ENCODE measurements around the gene KRT72.

KRT72 gene

DNA sequence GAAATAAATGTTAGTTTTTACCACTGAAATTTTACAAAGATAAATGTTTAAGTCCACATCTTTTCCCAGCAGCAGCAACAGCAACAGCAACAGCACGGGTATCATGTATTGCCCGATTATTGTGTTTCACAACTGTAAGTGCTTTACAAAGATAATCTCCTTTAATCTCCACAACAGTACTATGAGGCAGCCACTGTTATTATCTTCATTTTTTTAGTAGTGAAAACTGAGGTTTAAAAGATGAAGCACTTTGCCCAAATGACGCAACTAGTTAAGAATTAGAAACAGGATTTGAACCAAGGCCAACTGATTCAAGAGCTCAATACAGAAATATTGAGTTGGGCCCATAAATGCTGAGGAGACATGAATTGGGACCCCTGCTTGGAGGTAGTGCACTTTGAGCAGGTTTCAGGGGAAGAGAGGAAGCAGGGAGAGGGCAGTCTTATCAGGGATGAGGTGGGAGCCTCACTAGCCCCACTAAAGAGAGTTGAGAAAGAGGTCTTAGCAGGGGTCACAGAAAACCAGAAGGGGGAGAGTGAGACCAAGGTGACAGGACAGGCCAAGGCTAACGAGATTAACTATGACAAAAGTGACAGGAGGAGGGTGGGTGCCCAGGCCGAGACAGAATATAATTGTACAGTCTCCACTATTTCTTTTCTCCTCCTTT, 35.5 kb upstream of the KRT72 start:
- H3K27ac Mint-ChIP-seq, result no peak overlapping the region
- DNase-seq, result no peak
- no peaks in the 10 kb centered on the region for H3K36me3 Mint-ChIP-seq (ENCODE audit: low read depth)
- no peak overlapping the region for H3K4me3 Mint-ChIP-seq
- no peak for TF ChIP-seq CTCF (IDR thresholded peaks at IDR 0.05)
- peaks cover 12% of the 10 kb centered on the region for H3K27me3 Mint-ChIP-seq (ENCODE audit: low read depth, poor library complexity)
- H3K4me1 Mint-ChIP-seq, result no peaks in the 10 kb centered on the region
- H3K9me3 Mint-ChIP-seq, result no peaks in the 10 kb centered on the region

GRCh38 chr12:52636189-52636588, 34.9 kb upstream of the KRT72 start:
- no peak for DNase-seq
- Mint-ChIP-seq H3K9me3 (no peaks in the 10 kb centered on the region), H3K27ac (no peak overlapping the region), H3K36me3 (ENCODE audit: low read depth) (no peaks in the 10 kb centered on the region), H3K4me1 (no peaks in the 10 kb centered on the region), H3K27me3 (ENCODE audit: low read depth, poor library complexity) (peaks cover 12% of the 10 kb centered on the region), H3K4me3 (no peak overlapping the region)
- no peak for TF ChIP-seq CTCF (IDR thresholded peaks at IDR 0.05)

GRCh38 chr12:52634266-52635056, 33.2 kb upstream of the KRT72 start:
- Mint-ChIP-seq H3K9me3 (no peaks in the 10 kb centered on the region), H3K27ac (no peak overlapping the region), H3K36me3 (ENCODE audit: low read depth) (no peaks in the 10 kb centered on the region), H3K4me3 (no peak overlapping the region), H3K27me3 (ENCODE audit: low read depth, poor library complexity) (peaks cover 12% of the 10 kb centered on the region), H3K4me1 (no peaks in the 10 kb centered on the region)
- DNase-seq, result no peak
- no peak for TF ChIP-seq CTCF (IDR thresholded peaks at IDR 0.05)

- Mint-ChIP-seq H3K27me3 (ENCODE audit: low read depth, poor library complexity) (peaks cover 12% of the 10 kb centered on the region), H3K27ac (peak overlapping the region; percentile 77), H3K9me3 (no peaks in the 10 kb centered on the region), H3K4me1 (no peaks in the 10 kb centered on the region), H3K4me3 (no peak overlapping the region), H3K36me3 (ENCODE audit: low read depth) (no peaks in the 10 kb centered on the region)
- TF ChIP-seq CTCF (IDR thresholded peaks at IDR 0.05), result no peak
- no peak for DNase-seq
Measured at GRCh38 chr12:52633383-52633782, 32.1 kb upstream of the KRT72 start.

DNA sequence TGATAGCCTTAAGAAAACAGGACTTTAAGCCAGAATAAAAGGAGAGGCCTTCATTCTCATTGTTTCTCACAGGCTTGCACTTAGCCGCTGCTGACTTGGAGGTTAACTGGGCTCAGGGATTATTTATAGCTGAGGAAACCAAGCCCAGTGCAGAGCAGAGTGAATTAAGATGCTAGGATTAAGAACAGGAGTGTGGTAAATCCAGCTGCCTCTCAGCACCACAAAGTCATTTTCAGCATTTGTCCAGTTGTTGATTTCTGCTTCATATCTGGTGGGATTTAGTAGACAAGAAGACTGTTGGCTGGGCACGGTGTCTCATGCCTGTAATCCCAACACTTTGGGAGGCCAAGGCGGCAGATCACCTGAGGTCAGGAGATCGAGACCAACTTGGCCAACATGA, 31.4 kb upstream of the KRT72 start:
- no peak for TF ChIP-seq CTCF (IDR thresholded peaks at IDR 0.05)
- no peak overlapping the region for H3K4me3 Mint-ChIP-seq
- DNase-seq, result no peak
- no peaks in the 10 kb centered on the region for H3K9me3 Mint-ChIP-seq
- H3K36me3 Mint-ChIP-seq (ENCODE audit: low read depth), result no peaks in the 10 kb centered on the region
- H3K4me1 Mint-ChIP-seq, result no peaks in the 10 kb centered on the region
- no peak overlapping the region for H3K27ac Mint-ChIP-seq
- H3K27me3 Mint-ChIP-seq (ENCODE audit: low read depth, poor library complexity), result peaks cover 12% of the 10 kb centered on the region

Data from nephron progenitor cell (in vitro differentiated cells).